Mesothelial cell of epicardium (in vitro differentiated cells): ENCODE measurements around the gene MFAP4. TPM values are rescaled to one million over a fixed set of nuclear protein-coding genes. Genes with fewer than 3 reads are reported as not detected.

Experiments
- DNase-seq, 2 experiments: peaks; one replicate each; pipeline ENCODE4 v3.0.0; 2021; ENCODE audit warnings: low spot score in 2 of 2; ENCODE audit not compliant: unreplicated experiment in 2 of 2
- H3K27ac Mint-ChIP-seq: 2 replicates; pipeline ENCODE4 v1.8.0; 2021; ENCODE audit warnings: mixed read lengths
- H3K27me3 Mint-ChIP-seq: 2 replicates; pipeline ENCODE4 v1.8.0; 2021; ENCODE audit warnings: low read depth, mixed read lengths
- H3K36me3 Mint-ChIP-seq: 2 replicates; pipeline ENCODE4 v1.8.0; 2021; ENCODE audit warnings: mixed read lengths
- H3K4me1 Mint-ChIP-seq: 2 replicates; pipeline ENCODE4 v1.8.0; 2021; ENCODE audit warnings: mixed read lengths
- H3K4me3 Mint-ChIP-seq: 2 replicates; pipeline ENCODE4 v1.8.0; 2021; ENCODE audit warnings: mild to moderate bottlenecking, moderate library complexity, mixed read lengths
- H3K9me3 Mint-ChIP-seq: 2 replicates; pipeline ENCODE4 v1.8.0; 2021; ENCODE audit warnings: mixed read lengths
- total RNA-seq: library from RNA; stranded (reverse); gene quantifications from 3 replicates; pipeline ENCODE4 v1.2.1, GENCODE V29; 2021
- TF ChIP-seq, protein P1 (sequence below): fragments of 200-600 bp; sonication (generic); IDR thresholded peaks from one replicate; pipeline ENCODE4 v1.5.0; 2021; ENCODE audit warnings: antibody characterized with exemption; ENCODE audit not compliant: unreplicated experiment

MFAP4 gene
- 194 to 213 TPM (median 210 TPM) in 3 replicates for total RNA-seq

DNA sequence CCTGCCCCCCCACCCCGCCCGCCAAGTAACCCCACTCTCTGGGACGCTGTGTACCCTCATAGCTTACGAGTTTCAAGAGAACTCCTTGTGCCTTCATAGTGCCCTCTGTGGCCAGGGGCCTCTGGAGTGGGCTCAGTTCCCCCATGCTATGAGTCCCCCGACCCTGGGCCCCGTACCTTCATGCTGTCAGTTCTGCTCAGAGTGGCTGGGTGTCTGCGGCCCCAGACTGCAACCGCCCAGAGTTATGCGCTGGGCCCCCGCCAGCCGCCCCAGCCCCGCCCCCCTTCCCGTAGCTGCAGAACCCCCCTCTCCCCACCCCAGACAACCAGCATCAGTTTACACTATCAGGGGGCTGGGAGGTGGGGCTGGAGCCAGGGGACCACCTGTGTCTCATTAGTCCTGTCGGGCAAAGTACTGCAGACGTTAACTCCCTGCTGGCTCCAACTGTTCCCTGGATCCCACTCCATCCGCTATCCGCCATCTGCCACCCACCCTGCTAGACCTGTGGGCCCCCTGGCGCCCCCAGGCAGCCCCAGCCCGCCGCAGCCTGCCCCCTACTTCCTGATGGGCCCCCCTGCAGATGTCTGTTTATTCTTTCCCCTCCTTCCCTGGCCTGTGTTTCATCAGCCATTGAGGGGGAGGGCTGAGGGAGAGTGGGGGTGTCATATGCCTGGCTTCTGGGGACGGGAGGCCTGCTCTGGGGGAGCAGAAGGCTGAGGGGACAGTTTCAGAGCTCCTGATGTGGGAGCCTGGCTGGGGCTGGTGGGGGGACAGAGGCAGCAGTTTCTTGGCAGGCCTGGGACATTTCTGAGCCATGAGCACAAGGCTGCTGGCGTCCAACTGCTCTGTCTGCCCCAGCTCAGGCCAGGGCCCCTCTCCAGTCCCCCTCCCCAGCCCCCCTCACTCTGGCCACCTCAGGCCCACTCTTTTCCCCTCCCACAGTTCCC is at the start of gene MFAP4:
Gene MFAP4 (minus strand): TSS at position 217 of the 947 bp plus-strand sequence. CDS start 35 bp downstream, at position 182.
- TF ChIP-seq, protein P1, sequence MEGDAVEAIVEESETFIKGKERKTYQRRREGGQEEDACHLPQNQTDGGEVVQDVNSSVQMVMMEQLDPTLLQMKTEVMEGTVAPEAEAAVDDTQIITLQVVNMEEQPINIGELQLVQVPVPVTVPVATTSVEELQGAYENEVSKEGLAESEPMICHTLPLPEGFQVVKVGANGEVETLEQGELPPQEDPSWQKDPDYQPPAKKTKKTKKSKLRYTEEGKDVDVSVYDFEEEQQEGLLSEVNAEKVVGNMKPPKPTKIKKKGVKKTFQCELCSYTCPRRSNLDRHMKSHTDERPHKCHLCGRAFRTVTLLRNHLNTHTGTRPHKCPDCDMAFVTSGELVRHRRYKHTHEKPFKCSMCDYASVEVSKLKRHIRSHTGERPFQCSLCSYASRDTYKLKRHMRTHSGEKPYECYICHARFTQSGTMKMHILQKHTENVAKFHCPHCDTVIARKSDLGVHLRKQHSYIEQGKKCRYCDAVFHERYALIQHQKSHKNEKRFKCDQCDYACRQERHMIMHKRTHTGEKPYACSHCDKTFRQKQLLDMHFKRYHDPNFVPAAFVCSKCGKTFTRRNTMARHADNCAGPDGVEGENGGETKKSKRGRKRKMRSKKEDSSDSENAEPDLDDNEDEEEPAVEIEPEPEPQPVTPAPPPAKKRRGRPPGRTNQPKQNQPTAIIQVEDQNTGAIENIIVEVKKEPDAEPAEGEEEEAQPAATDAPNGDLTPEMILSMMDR: no peak
- peak; percentile 75 to 80 for DNase-seq
- Mint-ChIP-seq H3K27ac (peak within 1 kb of the TSS; percentile 93), H3K36me3 (peaks cover 10% of the 10 kb centered on the region), H3K27me3 (no peaks in the 10 kb centered on the region), H3K9me3 (no peaks in the 10 kb centered on the region), H3K4me3 (peak within 1 kb of the TSS; percentile 75), H3K4me1 (peaks cover 74% of the 10 kb centered on the region)

DNA sequence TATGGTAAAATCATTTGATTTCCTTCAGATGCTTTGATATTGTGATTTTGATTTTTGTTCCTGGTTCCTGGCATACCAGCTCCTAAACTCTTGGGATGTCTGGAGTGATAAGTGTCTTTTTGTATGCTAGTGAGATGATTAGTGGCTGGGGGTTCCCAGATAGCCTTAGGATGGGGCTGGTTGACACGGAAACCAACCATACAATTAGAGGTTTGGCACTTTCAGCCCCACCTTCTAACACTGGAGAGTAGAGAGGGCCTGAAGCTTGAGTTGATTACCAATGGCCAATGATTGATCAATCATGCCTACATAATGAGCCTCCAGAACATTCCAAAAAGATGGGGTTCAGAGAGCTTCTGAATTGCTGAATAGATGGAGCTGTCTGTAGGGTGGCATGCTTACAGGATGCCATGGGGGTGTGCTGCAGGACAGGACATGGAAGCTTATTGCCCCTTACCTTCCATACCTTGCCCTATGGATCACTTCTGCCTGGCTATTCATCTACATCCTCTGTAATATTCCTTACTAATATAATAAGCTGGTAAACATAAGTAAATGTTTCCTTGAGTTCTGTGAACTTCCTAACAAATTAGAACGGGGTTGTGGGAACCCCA is 46.8 kb upstream of the MFAP4 start:
- no peak for DNase-seq
- TF ChIP-seq, protein P1: no peak
- no peak overlapping the region for H3K27ac Mint-ChIP-seq
- H3K4me1 Mint-ChIP-seq: peaks cover 13% of the 10 kb centered on the region
- no peak overlapping the region for H3K4me3 Mint-ChIP-seq
- no peaks in the 10 kb centered on the region for H3K36me3 Mint-ChIP-seq
- no peaks in the 10 kb centered on the region for H3K9me3 Mint-ChIP-seq
- H3K27me3 Mint-ChIP-seq: no peaks in the 10 kb centered on the region

DNA sequence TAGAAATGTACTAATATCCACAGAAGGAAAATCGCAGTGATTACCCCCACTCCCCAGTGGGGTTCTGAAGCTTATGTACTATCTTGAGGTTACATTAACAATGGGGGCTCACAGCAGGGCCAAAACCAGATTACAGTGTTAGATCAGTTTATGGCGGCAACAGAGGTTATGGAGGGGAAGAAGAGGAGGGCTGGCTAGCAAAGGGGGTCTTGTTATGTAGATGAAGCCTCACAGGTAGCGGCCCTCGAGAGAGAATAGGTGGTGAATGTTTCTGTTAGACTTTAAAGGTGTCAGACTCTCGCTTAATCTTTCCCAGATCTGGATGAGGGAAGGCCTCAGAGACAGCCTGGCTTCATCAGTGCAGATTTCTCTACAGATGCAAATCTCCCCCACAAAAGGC is 46.3 kb upstream of the MFAP4 start:
- H3K27ac Mint-ChIP-seq: no peak overlapping the region
- H3K9me3 Mint-ChIP-seq: no peaks in the 10 kb centered on the region
- TF ChIP-seq, protein P1: no peak
- peaks cover 13% of the 10 kb centered on the region for H3K4me1 Mint-ChIP-seq
- H3K27me3 Mint-ChIP-seq: no peaks in the 10 kb centered on the region
- H3K4me3 Mint-ChIP-seq: no peak overlapping the region
- H3K36me3 Mint-ChIP-seq: no peaks in the 10 kb centered on the region
- DNase-seq: no peak

- DNase-seq: no peak
- H3K27me3 Mint-ChIP-seq: no peaks in the 10 kb centered on the region
- H3K4me1 Mint-ChIP-seq: peaks cover 12% of the 10 kb centered on the region
- TF ChIP-seq, protein P1: no peak
- no peak overlapping the region for H3K4me3 Mint-ChIP-seq
- H3K9me3 Mint-ChIP-seq: no peaks in the 10 kb centered on the region
- H3K36me3 Mint-ChIP-seq: no peaks in the 10 kb centered on the region
- H3K27ac Mint-ChIP-seq: no peak overlapping the region
These were observed 44.7 kb upstream of the MFAP4 start for GRCh38 chr17:19431691-19432090.

DNA sequence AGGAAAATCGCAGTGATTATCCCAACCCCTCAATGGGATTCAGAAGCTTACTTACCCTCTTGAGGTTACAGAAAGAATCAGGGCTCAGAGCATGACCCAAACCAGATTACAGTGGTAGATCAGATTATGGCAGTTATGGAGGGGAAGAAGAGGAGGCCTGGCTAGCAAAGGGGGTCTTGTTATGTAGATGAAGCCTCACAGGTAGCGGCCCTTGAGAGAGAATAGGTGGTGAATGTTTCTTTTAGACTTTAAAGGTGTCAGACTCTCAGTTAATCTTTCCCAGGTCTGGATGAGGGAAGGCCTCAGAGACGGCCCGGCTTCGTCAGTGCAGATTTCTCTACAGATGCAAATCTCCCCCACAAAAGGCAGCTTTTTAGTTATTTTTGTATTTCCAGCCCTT is 39.6 kb upstream of the MFAP4 start:
- DNase-seq: no peak
- H3K27me3 Mint-ChIP-seq: no peaks in the 10 kb centered on the region
- H3K9me3 Mint-ChIP-seq: no peaks in the 10 kb centered on the region
- no peaks in the 10 kb centered on the region for H3K36me3 Mint-ChIP-seq
- TF ChIP-seq, protein P1: no peak
- H3K27ac Mint-ChIP-seq: no peak overlapping the region
- H3K4me3 Mint-ChIP-seq: no peak overlapping the region
- H3K4me1 Mint-ChIP-seq: peaks cover 10% of the 10 kb centered on the region
